K562 treated with DMSO at 1 percent for 48 hours (cell line): ENCODE data around the gene SPIRE1. TPM values are rescaled to one million over a fixed set of nuclear protein-coding genes. Genes with fewer than 3 reads are reported as not detected.

ENCODE experiments used
- total RNA-seq: library from RNA; unstranded; fragments of 300-600 nt; gene quantifications from 2 replicates; pipeline ENCODE4 v1.2.3, GENCODE V29; 2022; ENCODE audit warnings: low replicate concordance; ENCODE audit errors: extremely low read depth

SPIRE1 gene
- not detected in 2 replicates for total RNA-seq

DNA sequence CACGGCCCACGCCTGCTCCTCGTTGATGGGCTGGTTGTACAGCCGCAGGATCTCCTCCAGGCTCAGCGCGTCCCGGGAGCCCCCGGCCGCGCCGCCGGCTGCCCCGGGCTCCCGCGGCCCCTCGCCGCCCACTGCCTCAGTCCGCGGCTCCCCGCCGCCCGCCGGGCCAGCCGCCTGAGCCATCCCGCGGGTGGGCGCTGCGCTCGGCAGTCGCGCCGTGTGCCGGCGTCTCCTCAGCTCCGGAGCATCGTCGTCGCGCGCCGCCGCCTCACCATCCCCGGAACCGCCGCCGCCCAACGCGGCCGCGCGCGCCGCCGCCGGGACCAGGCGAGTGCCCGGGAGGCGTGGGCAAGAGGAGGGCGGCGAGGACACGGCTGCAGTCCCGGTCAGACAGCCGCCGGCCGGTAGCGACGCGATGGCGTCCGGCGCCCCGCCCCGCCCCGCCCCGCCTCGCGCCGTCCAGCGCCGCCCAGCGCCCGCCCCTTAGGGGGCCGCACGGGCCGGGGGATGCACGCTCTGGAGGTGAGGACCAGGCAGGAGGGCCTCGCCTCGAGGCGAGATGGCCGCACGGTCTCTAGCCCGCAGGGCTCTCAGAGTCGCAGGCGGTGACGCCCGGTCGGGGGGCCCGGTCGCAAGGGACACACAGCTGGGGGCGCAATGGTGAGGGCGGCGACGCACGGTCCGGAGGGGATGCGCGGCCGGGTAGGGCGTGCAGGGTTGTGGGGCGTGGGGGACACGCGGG is at the start of gene SPIRE1:
Gene SPIRE1 (minus strand): TSS at position 424 of the 742 bp plus-strand sequence. CDS start 241 bp downstream, at position 183.

DNA sequence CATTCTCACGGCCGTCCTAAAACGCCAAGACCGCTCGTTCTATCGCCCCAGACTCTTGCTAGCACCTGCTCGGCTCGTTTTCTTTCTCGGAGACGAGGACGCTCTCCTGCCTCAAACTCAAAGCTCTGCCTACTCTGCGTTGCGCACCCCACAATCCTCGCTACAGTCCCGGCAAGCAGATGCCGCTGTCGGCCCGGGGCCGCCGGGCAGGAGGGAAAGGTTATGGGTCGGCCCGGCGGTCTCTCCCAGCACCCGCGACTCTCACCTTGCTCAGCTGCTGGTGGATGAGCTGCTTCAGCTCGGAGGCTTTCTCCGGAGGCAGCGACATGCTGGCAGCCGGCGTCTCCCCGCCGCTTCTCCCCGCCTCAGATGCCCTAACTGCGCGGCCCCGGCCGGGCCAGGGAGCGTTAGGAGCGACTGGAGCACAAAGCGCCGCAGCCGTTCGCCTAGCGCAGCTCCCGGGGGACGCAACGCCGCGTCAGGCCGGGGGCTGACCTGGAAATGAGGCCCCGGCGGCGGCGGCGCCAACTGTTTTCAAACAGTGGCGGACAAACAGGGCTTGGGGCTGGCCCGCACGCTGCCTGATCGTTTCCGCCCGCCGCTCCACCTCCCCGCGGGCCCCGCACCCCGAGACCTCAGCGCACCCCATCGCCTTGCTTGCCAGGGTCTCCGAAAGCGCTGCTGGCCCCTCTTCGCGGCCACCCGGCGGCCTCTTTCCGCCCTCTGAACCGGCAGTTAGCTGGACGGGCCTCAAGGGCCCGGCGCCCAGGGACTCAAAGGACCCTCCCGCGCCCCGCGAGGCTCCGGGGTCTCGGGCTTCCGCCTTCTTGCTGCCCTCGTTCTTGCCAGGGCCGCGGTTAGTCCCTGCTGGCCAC is 44.6 kb upstream of the SPIRE1 start, which contains the start of the genes CEP76 and PSMG2:
Gene CEP76 (minus strand): TSS at position 503 of the 875 bp plus-strand sequence. CDS start 175 bp downstream, at position 328.
Gene PSMG2 (plus strand): TSS at position 822 of the 875 bp plus-strand sequence. CDS start 66 bp downstream, outside the sequence.

Other genes starting within 250 kb of the SPIRE1 start
- gene CEP76, start 44.6 kb upstream of the SPIRE1 start, total RNA-seq, result not detected in 2 replicates
- not detected in 2 replicates for gene PSMG2, start 44.9 kb upstream of the SPIRE1 start, total RNA-seq
- not detected in 2 replicates for gene PTPN2, start 226.1 kb upstream of the SPIRE1 start, total RNA-seq